ENCODE results near the gene DACH1.
"Not testable (repeated sequence)": the region's sequence is repeated elsewhere in the genome, so short reads cannot be mapped to it uniquely, and the experiment has no call there.

The DACH1 gene

GRCh38 chr13:71842003-71842402 is 25.0 kb downstream of the DACH1 start:
- H3K36me3 ChIP-seq (ENCODE audit: control insufficient read depth, insufficient read depth, low read length): no peaks in the 10 kb centered on the region
- no peak overlapping the region for H3K9ac ChIP-seq (ENCODE audit: low read length)
- no peaks in the 10 kb centered on the region for H3K4me1 ChIP-seq (ENCODE audit: control insufficient read depth, insufficient read depth, low read length)
- no peaks in the 10 kb centered on the region for H3K9me3 ChIP-seq (ENCODE audit: control insufficient read depth, low read length)
- H3K27me3 ChIP-seq (ENCODE audit: control insufficient read depth, insufficient read depth, low read length): no peaks in the 10 kb centered on the region
- no peak overlapping the region for H3K4me3 ChIP-seq (ENCODE audit: low read length)

DNA sequence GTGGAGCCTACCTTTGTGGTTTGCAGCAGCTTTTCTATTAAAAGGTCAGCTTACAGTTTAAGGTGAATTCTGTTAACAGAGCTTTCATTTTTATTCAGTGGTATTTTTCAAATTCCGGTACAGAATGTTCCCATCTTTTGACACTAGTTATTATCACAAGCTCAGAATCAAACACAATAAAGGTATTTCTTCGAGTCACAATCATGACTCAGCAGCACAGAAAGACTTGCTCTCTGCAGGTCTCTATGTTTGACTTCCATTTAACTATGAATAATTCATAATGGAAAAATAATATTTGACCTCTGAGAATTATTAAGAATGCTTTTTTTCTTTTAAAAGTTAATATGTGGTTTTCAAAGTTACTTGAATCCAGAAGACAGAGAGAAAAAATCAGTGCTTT is 28.2 kb downstream of the DACH1 start:
- Histone ChIP-seq H3K27me3 (ENCODE audit: control insufficient read depth, insufficient read depth, low read length) (no peaks in the 10 kb centered on the region), H3K9me3 (ENCODE audit: control insufficient read depth, low read length) (no peaks in the 10 kb centered on the region), H3K4me3 (ENCODE audit: low read length) (no peak overlapping the region), H3K36me3 (ENCODE audit: control insufficient read depth, insufficient read depth, low read length) (no peaks in the 10 kb centered on the region), H3K9ac (ENCODE audit: low read length) (no peak overlapping the region), H3K4me1 (ENCODE audit: control insufficient read depth, insufficient read depth, low read length) (no peaks in the 10 kb centered on the region)

GRCh38 chr13:71837582-71837981 is 29.4 kb downstream of the DACH1 start:
- not testable (repeated sequence) for H3K9ac ChIP-seq (ENCODE audit: low read length); H3K4me3 ChIP-seq (ENCODE audit: low read length); H3K9me3 ChIP-seq (ENCODE audit: control insufficient read depth, low read length); H3K4me1 ChIP-seq (ENCODE audit: control insufficient read depth, insufficient read depth, low read length); H3K27me3 ChIP-seq (ENCODE audit: control insufficient read depth, insufficient read depth, low read length); H3K36me3 ChIP-seq (ENCODE audit: control insufficient read depth, insufficient read depth, low read length)

- Histone ChIP-seq H3K9me3 (ENCODE audit: control insufficient read depth, low read length) (no peaks in the 10 kb centered on the region), H3K4me1 (ENCODE audit: control insufficient read depth, insufficient read depth, low read length) (no peaks in the 10 kb centered on the region), H3K4me3 (ENCODE audit: low read length) (no peak overlapping the region), H3K36me3 (ENCODE audit: control insufficient read depth, insufficient read depth, low read length) (no peaks in the 10 kb centered on the region), H3K27me3 (ENCODE audit: control insufficient read depth, insufficient read depth, low read length) (no peaks in the 10 kb centered on the region), H3K9ac (ENCODE audit: low read length) (no peak overlapping the region)
Measured at GRCh38 chr13:71831716-71832115, 35.3 kb downstream of the DACH1 start.

DNA sequence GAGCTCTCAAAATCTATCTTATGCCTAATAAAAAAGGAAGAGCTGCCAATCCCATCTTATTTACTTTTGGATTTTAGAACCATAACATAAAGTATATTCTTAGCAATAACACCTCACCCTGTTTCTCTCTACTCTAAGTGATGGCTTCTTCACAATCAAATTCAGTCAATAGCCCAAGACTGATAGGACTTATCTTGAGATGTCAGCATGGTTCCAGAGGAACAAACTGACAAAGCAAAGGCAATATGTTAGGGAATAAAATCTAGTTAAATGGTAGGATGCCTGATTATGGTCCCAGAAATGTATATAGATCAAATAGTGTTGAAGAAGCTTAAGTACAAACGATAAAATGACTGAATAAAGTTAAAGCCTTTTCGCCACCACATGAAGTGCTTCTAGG is 36.3 kb downstream of the DACH1 start:
- Histone ChIP-seq H3K9ac (ENCODE audit: low read length) (no peak overlapping the region), H3K4me1 (ENCODE audit: control insufficient read depth, insufficient read depth, low read length) (no peaks in the 10 kb centered on the region), H3K4me3 (ENCODE audit: low read length) (no peak overlapping the region), H3K36me3 (ENCODE audit: control insufficient read depth, insufficient read depth, low read length) (no peaks in the 10 kb centered on the region), H3K27me3 (ENCODE audit: control insufficient read depth, insufficient read depth, low read length) (no peaks in the 10 kb centered on the region), H3K9me3 (ENCODE audit: control insufficient read depth, low read length) (no peaks in the 10 kb centered on the region)

- Histone ChIP-seq H3K4me3 (ENCODE audit: low read length) (no peak overlapping the region), H3K36me3 (ENCODE audit: control insufficient read depth, insufficient read depth, low read length) (no peaks in the 10 kb centered on the region), H3K9ac (ENCODE audit: low read length) (no peak overlapping the region), H3K27me3 (ENCODE audit: control insufficient read depth, insufficient read depth, low read length) (no peaks in the 10 kb centered on the region), H3K9me3 (ENCODE audit: control insufficient read depth, low read length) (no peaks in the 10 kb centered on the region), H3K4me1 (ENCODE audit: control insufficient read depth, insufficient read depth, low read length) (no peaks in the 10 kb centered on the region)
Measured at GRCh38 chr13:71830323-71830722, 36.7 kb downstream of the DACH1 start.

DNA sequence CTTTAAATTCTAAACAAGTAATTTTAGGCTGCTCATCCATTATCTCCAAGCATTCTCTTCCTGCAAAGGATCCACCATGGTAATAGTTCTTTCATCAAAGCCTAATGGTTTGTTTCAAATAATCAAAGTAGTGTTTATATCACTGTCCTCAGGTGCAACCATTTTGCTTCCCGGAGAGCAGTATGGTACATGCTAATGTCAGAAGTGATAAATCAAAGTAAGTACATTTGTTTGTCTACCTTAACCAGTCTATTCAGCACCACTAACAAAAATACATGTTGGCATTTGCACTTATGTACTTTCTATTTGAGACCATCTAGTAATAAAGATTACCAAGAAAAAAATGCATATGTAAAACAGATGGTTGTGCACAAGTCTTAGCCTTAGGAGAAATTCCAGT is 37.5 kb downstream of the DACH1 start:
- Histone ChIP-seq H3K36me3 (ENCODE audit: control insufficient read depth, insufficient read depth, low read length) (no peaks in the 10 kb centered on the region), H3K4me1 (ENCODE audit: control insufficient read depth, insufficient read depth, low read length) (no peaks in the 10 kb centered on the region), H3K9ac (ENCODE audit: low read length) (no peak overlapping the region), H3K9me3 (ENCODE audit: control insufficient read depth, low read length) (no peaks in the 10 kb centered on the region), H3K4me3 (ENCODE audit: low read length) (no peak overlapping the region), H3K27me3 (ENCODE audit: control insufficient read depth, insufficient read depth, low read length) (no peaks in the 10 kb centered on the region)

DNA sequence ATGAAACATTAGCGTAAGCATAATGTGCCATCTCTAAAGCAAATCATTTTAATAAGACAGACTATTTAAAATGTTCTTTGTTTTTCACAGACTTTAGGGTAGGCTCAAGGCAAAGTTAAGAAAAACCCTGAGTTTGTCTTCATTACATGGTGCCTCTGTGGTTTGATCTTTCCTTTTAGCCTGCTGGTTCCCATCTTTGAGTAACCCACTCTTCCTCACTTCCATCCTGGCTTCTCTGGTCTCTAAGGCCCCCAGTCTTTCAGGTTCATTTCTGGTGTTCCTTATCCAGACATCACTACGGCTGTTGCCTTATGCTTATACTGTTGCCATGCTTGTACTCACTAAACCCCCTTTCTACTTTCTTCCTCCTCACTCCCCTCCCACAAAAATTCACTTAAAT is 38.4 kb downstream of the DACH1 start:
- H3K4me3 ChIP-seq (ENCODE audit: low read length): no peak overlapping the region
- no peaks in the 10 kb centered on the region for H3K36me3 ChIP-seq (ENCODE audit: control insufficient read depth, insufficient read depth, low read length)
- H3K9ac ChIP-seq (ENCODE audit: low read length): no peak overlapping the region
- H3K9me3 ChIP-seq (ENCODE audit: control insufficient read depth, low read length): no peaks in the 10 kb centered on the region
- no peaks in the 10 kb centered on the region for H3K27me3 ChIP-seq (ENCODE audit: control insufficient read depth, insufficient read depth, low read length)
- no peaks in the 10 kb centered on the region for H3K4me1 ChIP-seq (ENCODE audit: control insufficient read depth, insufficient read depth, low read length)

DNA sequence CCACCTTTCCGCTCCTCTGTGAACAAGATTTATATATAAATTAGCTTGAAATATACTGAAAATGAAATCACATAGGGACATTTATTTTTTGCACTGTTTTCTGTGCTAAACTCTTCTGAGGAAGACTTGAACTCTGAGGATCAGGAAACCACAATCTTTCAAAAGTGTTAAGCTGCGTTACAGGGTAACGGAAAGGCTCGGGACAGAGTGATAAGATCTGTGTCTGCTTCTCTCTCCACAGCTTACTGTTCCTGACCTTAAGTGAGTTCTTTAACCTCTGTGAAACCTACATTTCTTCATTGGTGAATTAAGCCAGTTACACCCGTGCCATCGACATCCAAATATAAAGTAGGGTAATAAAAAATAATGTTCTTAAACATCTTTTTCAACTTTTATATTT is 38.9 kb downstream of the DACH1 start:
- Histone ChIP-seq H3K27me3 (ENCODE audit: control insufficient read depth, insufficient read depth, low read length) (no peaks in the 10 kb centered on the region), H3K4me1 (ENCODE audit: control insufficient read depth, insufficient read depth, low read length) (no peaks in the 10 kb centered on the region), H3K4me3 (ENCODE audit: low read length) (no peak overlapping the region), H3K36me3 (ENCODE audit: control insufficient read depth, insufficient read depth, low read length) (no peaks in the 10 kb centered on the region), H3K9me3 (ENCODE audit: control insufficient read depth, low read length) (no peaks in the 10 kb centered on the region), H3K9ac (ENCODE audit: low read length) (no peak overlapping the region)

DNA sequence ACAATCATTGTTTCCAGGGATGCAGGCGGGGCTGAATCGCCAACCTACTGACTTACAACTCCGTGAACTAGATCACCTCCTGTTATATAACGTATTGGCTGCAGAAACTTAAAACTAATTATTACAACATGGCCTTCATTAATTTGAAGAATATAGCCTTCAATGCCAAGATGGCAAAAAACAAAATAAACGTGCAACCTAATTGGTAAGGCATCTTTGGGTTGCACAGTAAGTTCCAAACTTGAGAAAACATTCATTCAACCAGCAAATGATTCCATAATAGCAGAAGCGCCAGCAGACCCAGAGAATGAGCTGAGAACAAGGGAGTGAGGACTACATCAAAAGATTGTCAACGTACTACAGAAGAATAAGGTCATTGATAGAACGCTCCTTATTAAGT is 39.8 kb downstream of the DACH1 start:
- Histone ChIP-seq H3K4me3 (ENCODE audit: low read length) (no peak overlapping the region), H3K9ac (ENCODE audit: low read length) (no peak overlapping the region), H3K4me1 (ENCODE audit: control insufficient read depth, insufficient read depth, low read length) (no peaks in the 10 kb centered on the region), H3K9me3 (ENCODE audit: control insufficient read depth, low read length) (no peaks in the 10 kb centered on the region), H3K36me3 (ENCODE audit: control insufficient read depth, insufficient read depth, low read length) (no peaks in the 10 kb centered on the region), H3K27me3 (ENCODE audit: control insufficient read depth, insufficient read depth, low read length) (no peaks in the 10 kb centered on the region)

DNA sequence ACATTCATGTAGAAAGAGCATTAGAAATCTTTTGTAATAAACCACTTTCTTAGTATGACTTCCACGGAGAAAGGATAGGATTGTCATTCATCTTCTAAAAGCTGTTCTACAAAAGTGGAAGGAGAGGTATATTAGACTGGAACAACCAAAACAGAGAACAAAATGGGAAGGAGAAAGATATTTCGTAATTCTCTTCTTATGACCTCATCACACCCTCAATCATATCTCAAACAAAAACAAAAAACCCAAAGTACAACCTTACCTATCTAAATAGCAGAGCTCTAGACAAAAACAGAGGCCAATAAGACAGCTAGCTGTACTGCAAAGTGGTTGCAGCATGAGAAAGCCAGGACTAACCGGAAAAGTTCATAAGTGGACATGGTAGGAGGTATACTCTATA is 46.3 kb downstream of the DACH1 start:
- Histone ChIP-seq H3K9me3 (ENCODE audit: control insufficient read depth, low read length) (no peaks in the 10 kb centered on the region), H3K4me1 (ENCODE audit: control insufficient read depth, insufficient read depth, low read length) (no peaks in the 10 kb centered on the region), H3K9ac (ENCODE audit: low read length) (no peak overlapping the region), H3K27me3 (ENCODE audit: control insufficient read depth, insufficient read depth, low read length) (no peaks in the 10 kb centered on the region), H3K4me3 (ENCODE audit: low read length) (no peak overlapping the region), H3K36me3 (ENCODE audit: control insufficient read depth, insufficient read depth, low read length) (no peaks in the 10 kb centered on the region)

DNA sequence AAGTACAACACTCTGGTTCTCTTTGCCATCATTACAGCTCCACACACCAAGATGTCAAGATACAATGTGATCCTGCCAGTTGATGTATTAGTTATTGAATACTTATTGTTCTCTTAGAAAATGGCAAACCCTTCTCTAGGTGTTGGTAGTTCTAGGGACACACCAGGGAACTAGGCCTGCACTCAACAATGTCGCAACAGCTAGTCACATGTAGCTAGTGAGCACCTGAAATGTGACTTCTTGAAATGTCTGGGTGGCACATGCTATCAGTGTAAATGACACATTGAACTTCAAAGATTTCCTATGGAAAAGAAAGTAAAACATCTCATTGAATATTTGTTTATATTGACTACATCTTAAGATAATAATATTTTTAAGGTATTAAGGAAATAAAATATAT is 49.7 kb downstream of the DACH1 start:
- H3K36me3 ChIP-seq (ENCODE audit: control insufficient read depth, insufficient read depth, low read length): no peaks in the 10 kb centered on the region
- no peaks in the 10 kb centered on the region for H3K4me1 ChIP-seq (ENCODE audit: control insufficient read depth, insufficient read depth, low read length)
- H3K4me3 ChIP-seq (ENCODE audit: low read length): no peak overlapping the region
- H3K9me3 ChIP-seq (ENCODE audit: control insufficient read depth, low read length): no peaks in the 10 kb centered on the region
- H3K9ac ChIP-seq (ENCODE audit: low read length): no peak overlapping the region
- H3K27me3 ChIP-seq (ENCODE audit: control insufficient read depth, insufficient read depth, low read length): no peaks in the 10 kb centered on the region

DNA sequence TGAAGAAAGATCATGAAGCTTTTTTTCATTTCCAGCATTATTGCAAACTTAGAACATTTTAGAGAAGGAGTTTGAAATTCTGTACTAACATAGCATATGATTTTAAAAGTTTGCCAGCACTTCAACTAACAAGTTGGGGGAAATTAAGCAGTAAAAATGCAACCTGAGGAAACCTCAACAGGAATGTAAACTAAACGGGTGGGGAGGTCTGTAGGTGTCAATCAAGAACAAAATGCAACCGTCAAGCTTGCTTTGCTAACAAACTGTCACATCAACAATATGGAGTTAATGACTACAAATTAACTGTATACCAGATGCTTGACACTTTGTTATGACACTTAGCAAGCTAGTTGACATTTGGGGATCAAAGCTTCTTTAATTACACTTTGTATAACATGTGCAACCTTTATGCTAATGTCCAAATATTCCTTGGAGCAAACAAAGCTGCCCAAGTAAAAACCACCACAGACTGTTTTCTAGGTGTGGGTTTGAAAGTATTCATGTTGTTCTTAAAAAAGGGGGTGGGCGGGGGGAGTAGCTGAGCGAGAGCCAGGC is 52.1 kb downstream of the DACH1 start:
- Histone ChIP-seq H3K9ac (ENCODE audit: low read length) (no peak overlapping the region), H3K4me1 (ENCODE audit: control insufficient read depth, insufficient read depth, low read length) (no peaks in the 10 kb centered on the region), H3K36me3 (ENCODE audit: control insufficient read depth, insufficient read depth, low read length) (no peaks in the 10 kb centered on the region), H3K4me3 (ENCODE audit: low read length) (no peak overlapping the region), H3K27me3 (ENCODE audit: control insufficient read depth, insufficient read depth, low read length) (no peaks in the 10 kb centered on the region), H3K9me3 (ENCODE audit: control insufficient read depth, low read length) (no peaks in the 10 kb centered on the region)

Data from mucosa of stomach (tissue), 1 donor.